C4-2B (cell line): Measurements from ENCODE around the gene C11orf71.

ENCODE experiments used
- H3K27ac ChIP-seq: fragments of 450-650 bp; 2 replicates; pipeline ENCODE4 v1.5.1; 2017
- ZFX ChIP-seq: fragments of 450-650 bp; IDR thresholded peaks from 2 replicates; pipeline ENCODE4 v1.6.1; 2017
- TF ChIP-seq, protein P1 (sequence below): fragments of 450-650 bp; conservative IDR thresholded peaks from 2 replicates; pipeline ENCODE4 v1.5.1; 2017; ENCODE audit warnings: mild to moderate bottlenecking

Gene C11orf71

DNA sequence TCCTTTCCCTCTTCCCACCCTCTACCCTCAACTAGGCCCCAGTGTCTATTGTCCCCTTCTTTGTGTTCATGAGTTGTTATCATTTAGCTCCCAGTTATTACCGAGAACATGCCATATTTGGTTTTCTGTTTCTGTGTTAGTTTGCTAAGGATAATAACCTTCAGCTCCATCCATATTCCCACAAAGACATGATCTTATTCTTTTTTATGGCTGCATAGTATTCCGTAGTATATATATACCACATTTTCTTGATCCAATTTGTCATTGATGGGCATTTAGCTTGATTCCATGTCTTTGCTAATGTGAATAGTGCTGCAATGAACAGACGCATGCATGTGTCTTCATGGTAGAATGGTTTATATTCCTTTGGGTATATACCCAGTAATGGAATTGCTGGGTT, 17.8 kb downstream of the C11orf71 start:
- TF ChIP-seq, protein P1, sequence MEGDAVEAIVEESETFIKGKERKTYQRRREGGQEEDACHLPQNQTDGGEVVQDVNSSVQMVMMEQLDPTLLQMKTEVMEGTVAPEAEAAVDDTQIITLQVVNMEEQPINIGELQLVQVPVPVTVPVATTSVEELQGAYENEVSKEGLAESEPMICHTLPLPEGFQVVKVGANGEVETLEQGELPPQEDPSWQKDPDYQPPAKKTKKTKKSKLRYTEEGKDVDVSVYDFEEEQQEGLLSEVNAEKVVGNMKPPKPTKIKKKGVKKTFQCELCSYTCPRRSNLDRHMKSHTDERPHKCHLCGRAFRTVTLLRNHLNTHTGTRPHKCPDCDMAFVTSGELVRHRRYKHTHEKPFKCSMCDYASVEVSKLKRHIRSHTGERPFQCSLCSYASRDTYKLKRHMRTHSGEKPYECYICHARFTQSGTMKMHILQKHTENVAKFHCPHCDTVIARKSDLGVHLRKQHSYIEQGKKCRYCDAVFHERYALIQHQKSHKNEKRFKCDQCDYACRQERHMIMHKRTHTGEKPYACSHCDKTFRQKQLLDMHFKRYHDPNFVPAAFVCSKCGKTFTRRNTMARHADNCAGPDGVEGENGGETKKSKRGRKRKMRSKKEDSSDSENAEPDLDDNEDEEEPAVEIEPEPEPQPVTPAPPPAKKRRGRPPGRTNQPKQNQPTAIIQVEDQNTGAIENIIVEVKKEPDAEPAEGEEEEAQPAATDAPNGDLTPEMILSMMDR: no peak
- no peak for TF ChIP-seq ZFX
- H3K27ac ChIP-seq: no peak overlapping the region

DNA sequence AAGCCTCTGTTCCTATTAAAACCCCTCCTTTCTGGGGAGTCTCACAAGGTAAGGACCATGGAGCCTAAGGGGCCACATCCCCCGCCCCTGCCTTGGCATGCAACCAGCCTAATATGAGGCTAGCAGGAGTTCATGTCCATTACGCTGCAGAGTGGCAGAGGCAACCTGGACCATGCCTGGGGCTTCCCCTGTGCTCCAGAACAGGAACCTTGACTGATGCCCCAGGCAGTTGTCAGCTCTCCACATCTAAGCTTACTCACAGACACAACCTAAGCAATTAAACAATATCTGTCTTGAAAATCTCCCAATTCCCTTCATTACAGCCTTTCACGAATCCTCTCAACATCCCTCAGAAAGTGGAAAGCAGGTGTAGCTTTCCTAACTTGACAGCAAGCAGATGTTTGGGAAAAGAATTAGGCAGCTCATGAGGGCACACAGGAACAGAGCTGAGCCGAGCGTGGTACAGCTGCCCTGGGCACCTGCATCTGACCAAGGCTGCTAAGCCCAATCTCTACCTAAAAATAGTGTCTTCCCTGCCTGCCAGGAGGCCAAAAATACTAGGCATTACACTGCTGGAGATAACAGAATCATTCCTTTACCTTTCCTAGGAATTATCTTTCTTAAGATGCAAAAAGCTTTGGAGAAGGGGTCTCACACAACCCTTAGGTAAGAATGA, 20.8 kb downstream of the C11orf71 start:
- TF ChIP-seq, protein P1: no peak
- no peak for TF ChIP-seq ZFX
- no peak overlapping the region for H3K27ac ChIP-seq

DNA sequence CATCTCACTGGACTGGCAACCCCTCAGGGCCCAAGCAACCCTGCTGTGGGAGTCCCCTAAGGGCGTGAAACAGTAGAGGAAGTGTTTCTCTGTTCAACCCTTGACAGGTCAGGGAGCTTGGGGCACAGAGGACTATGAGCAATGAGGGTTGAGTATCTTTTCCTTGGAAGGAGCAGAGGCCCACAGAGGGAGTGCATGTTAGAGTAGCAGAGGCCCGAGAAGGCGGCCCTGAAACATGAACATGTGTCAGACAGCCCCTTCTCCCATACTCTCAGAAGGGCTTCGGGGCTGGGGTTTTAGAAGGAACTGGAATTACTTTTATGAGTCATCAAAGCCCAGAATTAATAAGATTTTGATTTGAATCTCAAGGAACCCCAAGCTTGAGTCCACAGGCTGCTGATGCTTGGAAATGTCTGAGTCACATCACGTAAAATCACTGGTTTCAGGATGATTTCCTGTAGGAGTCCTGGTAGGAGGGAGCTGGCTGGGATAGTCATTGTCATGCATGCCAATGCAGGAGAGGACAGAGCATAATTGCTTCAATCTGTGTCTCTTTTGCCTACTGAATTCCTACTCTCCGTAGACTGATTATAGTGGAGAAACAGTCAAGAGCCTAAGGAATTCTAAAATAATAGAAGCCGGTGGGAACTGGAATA, 22.6 kb downstream of the C11orf71 start:
- H3K27ac ChIP-seq: no peak overlapping the region
- no peak for TF ChIP-seq ZFX
- TF ChIP-seq, protein P1: no peak

DNA sequence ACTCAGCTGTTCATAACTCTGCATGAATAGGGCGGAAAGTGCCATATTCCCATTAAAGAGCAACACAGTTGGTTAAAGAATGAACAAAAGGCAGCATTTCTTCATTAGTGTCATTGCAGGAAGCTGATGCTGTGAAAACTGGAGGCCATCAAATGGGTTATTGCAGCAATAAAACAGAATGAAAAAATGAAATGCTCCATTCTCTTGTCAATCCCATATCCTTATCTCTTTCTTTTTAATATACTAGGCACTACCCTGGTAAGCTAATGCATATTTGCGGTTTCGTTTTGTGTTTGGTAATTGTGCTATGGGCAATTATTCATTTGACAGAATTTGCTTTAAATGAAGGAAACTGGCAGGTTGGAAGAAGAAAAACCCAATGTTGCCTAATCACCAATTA, 25.3 kb downstream of the C11orf71 start:
- TF ChIP-seq ZFX: no peak
- TF ChIP-seq, protein P1: no peak

DNA sequence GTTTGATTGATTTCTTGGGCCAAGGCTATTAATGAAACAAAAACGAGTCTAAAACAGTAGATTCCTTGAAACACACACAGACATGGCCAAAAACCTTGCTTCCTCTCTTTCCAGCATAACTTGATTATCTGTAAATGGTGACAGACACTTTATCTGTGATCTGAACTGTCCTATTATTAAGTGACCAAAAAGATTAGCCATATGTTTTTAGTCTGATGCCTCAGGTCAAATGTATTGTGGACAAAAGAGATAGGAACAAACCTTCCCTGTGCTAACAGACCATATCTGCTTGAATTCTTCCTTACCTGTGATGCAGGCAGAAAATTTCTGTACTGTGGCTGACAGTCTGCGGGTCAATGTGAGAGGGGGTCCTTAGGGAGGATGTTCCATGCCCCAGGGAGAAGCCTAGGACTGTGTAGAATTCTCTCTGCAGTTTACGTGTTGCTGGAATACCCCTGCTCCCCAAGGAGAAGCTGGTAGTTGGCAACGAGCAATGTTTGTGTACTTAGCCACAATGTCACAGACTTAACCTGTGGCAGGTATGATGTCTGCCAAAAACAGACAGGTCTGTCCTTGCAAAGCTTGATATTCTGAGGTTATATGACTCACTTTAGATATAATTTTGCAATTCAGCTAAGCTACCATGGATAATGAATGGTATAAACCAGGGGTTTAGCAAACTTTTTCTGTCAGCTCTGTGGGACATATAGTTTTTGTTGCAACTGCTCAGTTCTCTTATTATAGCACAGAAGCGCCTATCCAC, 31.2 kb downstream of the C11orf71 start:
- TF ChIP-seq, protein P1: no peak
- TF ChIP-seq ZFX: no peak
- no peak overlapping the region for H3K27ac ChIP-seq

More for the DNA sequence above, 25.3 kb downstream of the C11orf71 start:
- H3K27ac ChIP-seq: no peak overlapping the region

DNA sequence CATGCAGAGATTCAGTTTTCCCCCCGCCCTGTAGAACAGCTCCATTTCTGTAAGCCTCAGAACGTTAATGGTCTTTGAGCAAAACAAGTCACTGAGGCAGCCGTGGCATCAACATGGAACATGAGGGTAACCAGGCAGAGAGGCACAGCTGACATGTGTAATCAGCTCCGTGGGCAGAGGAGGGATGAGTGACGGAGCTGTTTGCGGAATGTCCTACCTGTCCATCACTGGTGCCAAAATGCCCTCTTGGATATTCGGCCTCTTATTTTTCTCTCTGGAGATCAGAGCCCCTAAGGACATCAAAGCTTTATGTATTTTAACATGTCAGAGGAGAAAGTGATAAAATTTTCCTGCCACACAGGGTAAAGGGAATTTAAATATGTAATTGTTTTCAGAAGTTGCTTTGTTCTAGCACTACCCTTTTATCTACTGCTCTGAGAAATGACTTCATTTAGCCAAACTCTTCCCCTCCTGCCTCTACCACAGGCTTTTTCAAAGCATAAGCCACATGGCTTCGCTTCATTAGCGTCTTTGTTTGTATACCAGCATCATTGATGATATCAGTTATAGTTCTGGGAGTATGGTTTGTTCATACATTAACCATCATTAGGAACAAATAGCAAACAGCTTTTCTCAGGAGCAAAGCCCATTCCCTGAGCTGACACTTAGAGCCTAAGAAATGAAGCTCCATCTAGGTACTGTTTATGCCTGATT, 32.9 kb downstream of the C11orf71 start:
- no peak overlapping the region for H3K27ac ChIP-seq

More for the DNA sequence above, 32.9 kb downstream of the C11orf71 start:
- TF ChIP-seq ZFX: no peak
- TF ChIP-seq, protein P1: no peak
